ENCODE measurements around the gene NUDCD3.
A peak's percentile ranks its signal among the peaks of the same experiment; 100 is the strongest.

The NUDCD3 gene

GRCh38 chr7:44490351-44491200 lies at the start of gene NUDCD3:
TSS of gene NUDCD3 (minus strand) at chr7:44490658. CDS start at chr7:44490600, 58 bp downstream.
- DNase-seq (ENCODE audit: low read depth in 1 of 2, low spot score in 1 of 2): peak; percentile 61 to 67

- no peak for DNase-seq (ENCODE audit: low read depth in 1 of 2, low spot score in 1 of 2)
Observed at GRCh38 chr7:44539669-44540506, 49.4 kb upstream of the NUDCD3 start.

- no peak for DNase-seq (ENCODE audit: low read depth in 1 of 2, low spot score in 1 of 2)
Observed at GRCh38 chr7:44538798-44539668, 48.6 kb upstream of the NUDCD3 start.

- DNase-seq (ENCODE audit: low read depth in 1 of 2, low spot score in 1 of 2): no peak
Observed at GRCh38 chr7:44538093-44538797, 47.8 kb upstream of the NUDCD3 start.

- DNase-seq (ENCODE audit: low read depth in 1 of 2, low spot score in 1 of 2): no peak
Observed at GRCh38 chr7:44537442-44537841, 47.0 kb upstream of the NUDCD3 start.

- DNase-seq (ENCODE audit: low read depth in 1 of 2, low spot score in 1 of 2): no peak
Observed at GRCh38 chr7:44536090-44536489, 45.6 kb upstream of the NUDCD3 start.

- no peak for DNase-seq (ENCODE audit: low read depth in 1 of 2, low spot score in 1 of 2)
Observed at GRCh38 chr7:44535348-44536064, 45.0 kb upstream of the NUDCD3 start.

GRCh38 chr7:44534501-44534900 lies 44.0 kb upstream of the NUDCD3 start:
- DNase-seq (ENCODE audit: low read depth in 1 of 2, low spot score in 1 of 2): peak in 1 of 2 donors; percentile 16

- DNase-seq (ENCODE audit: low read depth in 1 of 2, low spot score in 1 of 2): no peak
Observed at GRCh38 chr7:44534087-44534486, 43.6 kb upstream of the NUDCD3 start.

GRCh38 chr7:44533301-44534055 lies 43.0 kb upstream of the NUDCD3 start:
- DNase-seq (ENCODE audit: low read depth in 1 of 2, low spot score in 1 of 2): no peak

- DNase-seq (ENCODE audit: low read depth in 1 of 2, low spot score in 1 of 2): no peak
Observed at GRCh38 chr7:44531421-44532380, 41.2 kb upstream of the NUDCD3 start.

- no peak for DNase-seq (ENCODE audit: low read depth in 1 of 2, low spot score in 1 of 2)
Observed at GRCh38 chr7:44530990-44531389, 40.5 kb upstream of the NUDCD3 start.

- no peak for DNase-seq (ENCODE audit: low read depth in 1 of 2, low spot score in 1 of 2)
Observed at GRCh38 chr7:44524811-44525388, 34.4 kb upstream of the NUDCD3 start.

GRCh38 chr7:44522315-44522714 lies 31.9 kb upstream of the NUDCD3 start:
- DNase-seq (ENCODE audit: low read depth in 1 of 2, low spot score in 1 of 2): no peak

GRCh38 chr7:44521347-44522095 lies 31.1 kb upstream of the NUDCD3 start:
- DNase-seq (ENCODE audit: low read depth in 1 of 2, low spot score in 1 of 2): no peak

GRCh38 chr7:44520574-44520973 lies 30.1 kb upstream of the NUDCD3 start:
- no peak for DNase-seq (ENCODE audit: low read depth in 1 of 2, low spot score in 1 of 2)

GRCh38 chr7:44519546-44519945 lies 29.1 kb upstream of the NUDCD3 start:
- no peak for DNase-seq (ENCODE audit: low read depth in 1 of 2, low spot score in 1 of 2)
